Ovary (tissue), 9 donors: ENCODE results near the gene DHRS3. TPM values are rescaled to one million over a fixed set of nuclear protein-coding genes. Genes with fewer than 3 reads are reported as not detected.

Experiments used
- DNase-seq, 5 donors: peaks; one replicate each; pipeline ENCODE4 v3.0.0-alpha.2; 2019 to 2020
- H3K27ac ChIP-seq, 2 donors: fragments of 200-600 bp; one replicate each; pipeline versions ENCODE4 v1.5.1 to v1.8.0; 2019 to 2022
- H3K27me3 ChIP-seq: fragments of 200-600 bp; one replicate; pipeline ENCODE4 v1.8.0; 2022
- H3K36me3 ChIP-seq: fragments of 200-600 bp; sonication (generic); one replicate; pipeline ENCODE4 v1.5.1; 2019
- H3K4me1 ChIP-seq: one replicate; pipeline ENCODE4 v1.8.1; 2013; ENCODE audit warnings: mild to moderate bottlenecking, moderate library complexity; ENCODE audit not compliant: insufficient read depth
- H3K4me3 ChIP-seq: fragments of 200-600 bp; sonication (generic); one replicate; pipeline ENCODE4 v1.5.1; 2017
- H3K9me3 ChIP-seq, 2 donors: fragments of 200-600 bp in 1 of 2; sonication (generic) in 1 of 2; one replicate each; pipeline versions ENCODE4 v1.5.1 to v1.8.1; 2013 to 2019; ENCODE audit warnings: mild to moderate bottlenecking in 1 of 2, moderate library complexity in 1 of 2
- CTCF ChIP-seq, 3 donors: fragments of 450-650 bp in 2 of 3; fragments of 200-600 bp in 1 of 3; IDR thresholded peaks; one replicate each; pipeline versions ENCODE4 v1.5.1 to v1.8.0; 2016 to 2022; ENCODE audit warnings: antibody characterized with exemption in 3 of 3, mild to moderate bottlenecking in 1 of 3
- EP300 ChIP-seq: sonication (generic); formaldehyde crosslinking; IDR thresholded peaks from one replicate; pipeline ENCODE4 v1.6.1; 2017; ENCODE audit warnings: antibody characterized with exemption
- POLR2A ChIP-seq: fragments of 450-650 bp; IDR thresholded peaks from one replicate; pipeline ENCODE4 v1.6.1; 2017; ENCODE audit warnings: antibody characterized with exemption, mild to moderate bottlenecking, moderate library complexity
- WGBS, 3 donors: extraction: QIAGEN DNeasy Blood & Tissue Kit in 1 of 3; methylation state at CpG; one replicate each; pipeline versions ENCODE4 v1.1.5 to v1.1.7; 2013 to 2017; 5-methylcytosine and 5-hydroxymethylcytosine counted together
- intact Hi-C, 4 donors: fragments of 100-400 bp; cut with DNase I; formaldehyde crosslinking; loops; one replicate each; pipeline versions ENCODE4 v1.11.0 to v1.15.1; 2022 to 2023
- polyA plus RNA-seq, 2 donors: library from polyadenylated mRNA; stranded (reverse); fragments of 200-250 nt in 1 of 2; fragments of 350-450 nt in 1 of 2; fragmentation: Illumina TruSeq in 1 of 2; extraction: RNeasy Lipid Tissue Mini Kit (QIAGEN cat#74804) in 1 of 2; gene quantifications; one replicate each; pipeline ENCODE4 v1.2.3, GENCODE V29; 2013 to 2014
- total RNA-seq, 7 donors: library from RNA; depleted of rRNA in 2 of 7; stranded (reverse); fragments of >200 nt in 2 of 7; fragmentation: NEBNext Ultra II Directional in 3 of 7; extraction: Animal tissue kit (Norgen Biotek cat#: 25700) in 3 of 7; gene quantifications; one replicate each; pipeline versions ENCODE4 v1.1.0 to v1.2.4, GENCODE V29; 2016 to 2023
- donor health status: DM: no; HTN: no; CAD: no; lungs with moderate emphysema.
- donor health status: DM: no; HTN: no; CAD: no.
- donor health status: Bipolar disorder and iron deficiency.
- donor health status: DM: yes; HTN: yes; CAD: no.
- donor health status: DM: no; HTN: no; CAD: no.
- donor health status: DM: yes; HTN: yes; CAD: no.

The DHRS3 gene
- total and polyA plus RNA-seq, 9 donors: 25.8 to 92.3 (median 48.3) TPM

- WGBS, 3 donors: 38 to 53% (median 41%) methylated on average over 7 of the region's 7 CpGs
- H3K27ac ChIP-seq: peak overlapping the region; percentile 34 to 80
- H3K36me3 ChIP-seq: no peaks in the 10 kb centered on the region
- H3K9me3 ChIP-seq: no peaks in the 10 kb centered on the region
- no peak for TF ChIP-seq EP300
- TF ChIP-seq CTCF (IDR thresholded peaks at IDR 0.05): no peak
- no peak for TF ChIP-seq POLR2A
- DNase-seq: peak in 1 of 5 donors; percentile 32
- H3K4me1 ChIP-seq: peaks cover 5% of the 10 kb centered on the region
- intact Hi-C loops: loop anchor here (5.0 to 10.0 kb wide), 7 partner anchors 60 to 300 kb away; no protein-coding TSS in a partner anchor
- H3K4me3 ChIP-seq: peak overlapping the region; percentile 3
- no peaks in the 10 kb centered on the region for H3K27me3 ChIP-seq
Observed at GRCh38 chr1:12614402-12615158, 3.4 kb downstream of the DHRS3 start.

GRCh38 chr1:12613180-12613579 lies 4.8 kb downstream of the DHRS3 start:
- intact Hi-C loops: loop anchor here in 3 of 4 donors (10.0 kb wide), 4 partner anchors 58 to 298 kb away; no protein-coding TSS in a partner anchor
- H3K27ac ChIP-seq: no peak overlapping the region
- no peak for TF ChIP-seq POLR2A
- TF ChIP-seq EP300: no peak
- TF ChIP-seq CTCF (IDR thresholded peaks at IDR 0.05): no peak
- no peaks in the 10 kb centered on the region for H3K9me3 ChIP-seq
- no peaks in the 10 kb centered on the region for H3K27me3 ChIP-seq
- H3K4me3 ChIP-seq: no peak overlapping the region
- DNase-seq: no peak
- H3K36me3 ChIP-seq: no peaks in the 10 kb centered on the region
- peaks cover 5% of the 10 kb centered on the region for H3K4me1 ChIP-seq
- WGBS, 3 donors: 85 to 90% (median 87%) methylated on average over 4 of the region's 4 CpGs

- WGBS, 3 donors: 87 to 91% (median 91%) methylated on average over 7 of the region's 7 CpGs
- H3K9me3 ChIP-seq: no peaks in the 10 kb centered on the region
- peaks cover 5% of the 10 kb centered on the region for H3K4me1 ChIP-seq
- H3K27ac ChIP-seq: no peak overlapping the region
- no peak overlapping the region for H3K4me3 ChIP-seq
- TF ChIP-seq CTCF (IDR thresholded peaks at IDR 0.05) (no peak), POLR2A (no peak), EP300 (no peak)
- H3K36me3 ChIP-seq: no peaks in the 10 kb centered on the region
- no peak for DNase-seq
- no peaks in the 10 kb centered on the region for H3K27me3 ChIP-seq
- intact Hi-C loops: loop anchor here in 3 of 4 donors (10.0 kb wide), 4 partner anchors 56 to 296 kb away; no protein-coding TSS in a partner anchor
Observed at GRCh38 chr1:12610941-12611340, 7.1 kb downstream of the DHRS3 start.

GRCh38 chr1:12610305-12610935 lies 7.6 kb downstream of the DHRS3 start:
- H3K9me3 ChIP-seq: no peaks in the 10 kb centered on the region
- intact Hi-C loops: loop anchor here in 3 of 4 donors (10.0 kb wide), 4 partner anchors 56 to 296 kb away; no protein-coding TSS in a partner anchor
- no peak for DNase-seq
- TF ChIP-seq EP300 (no peak), POLR2A (no peak), CTCF (IDR thresholded peaks at IDR 0.05) (no peak)
- no peak overlapping the region for H3K4me3 ChIP-seq
- no peaks in the 10 kb centered on the region for H3K36me3 ChIP-seq
- WGBS, 3 donors: 79 to 90% (median 83%) methylated on average over 7 of the region's 7 CpGs
- peaks cover 5% of the 10 kb centered on the region for H3K4me1 ChIP-seq
- H3K27me3 ChIP-seq: no peaks in the 10 kb centered on the region
- H3K27ac ChIP-seq: no peak overlapping the region
